ENCODE measurements around the gene PDIK1L. TPM values are rescaled to one million over a fixed set of nuclear protein-coding genes. Genes with fewer than 3 reads are reported as not detected.

The PDIK1L gene
- total and polyA plus RNA-seq, 2 of the 4 experiments (the other 2 are of a cell fraction) = 1.4 to 3.0 TPM

DNA sequence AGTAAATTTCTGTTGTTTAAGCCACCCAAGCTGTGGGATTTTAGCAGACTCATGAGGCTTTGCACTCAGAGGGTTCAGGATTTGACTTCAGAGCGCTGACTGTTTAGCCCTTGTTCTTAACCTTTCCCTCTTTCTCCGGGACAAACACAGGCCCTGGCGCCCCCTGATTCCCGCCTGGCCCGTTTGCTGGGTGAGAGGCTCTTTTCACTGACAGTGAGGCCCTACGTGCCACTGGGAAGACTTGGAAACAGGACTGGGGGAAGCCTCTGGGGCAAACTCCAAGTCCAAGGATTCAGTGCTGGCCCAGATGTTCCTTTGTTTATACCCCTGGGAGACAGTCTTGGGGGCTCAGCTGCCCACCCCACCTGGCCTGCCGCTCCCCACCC lies 32.5 kb upstream of the PDIK1L start:
- no TSS peak for BruUV-seq (replicated peaks)
- H3K4me3 ChIP-seq (ENCODE audit: insufficient read depth, low read depth, low read length) = no peak overlapping the region
- in situ Hi-C loops (cut with MboI; ENCODE audit: low sequenced_read_pairs) = no loop called here
- TF ChIP-seq FOS (IDR thresholded peaks at IDR 0.05; ENCODE audit: low read depth, low read length) (no peak), MXI1 (IDR thresholded peaks at IDR 0.05; ENCODE audit: borderline replicate concordance, low read depth, low read length) (no peak), MAFK (IDR thresholded peaks at IDR 0.05; ENCODE audit: low read depth, low read length) (no peak), CEBPB (IDR thresholded peaks at IDR 0.05; ENCODE audit: low read depth, low read length) (no peak), BHLHE40 (IDR thresholded peaks at IDR 0.05; ENCODE audit: low read depth, low read length) (no peak), NFE2L2 (IDR thresholded peaks at IDR 0.05; ENCODE audit: low read depth, low read length) (no peak), MAZ (IDR thresholded peaks at IDR 0.05; ENCODE audit: borderline replicate concordance, low read depth, low read length) (no peak), RCOR1 (IDR thresholded peaks at IDR 0.05; ENCODE audit: insufficient replicate concordance, low read length) (no peak), CHD1 (IDR thresholded peaks at IDR 0.05; ENCODE audit: low read depth, low read length) (no peak), RAD21 (IDR thresholded peaks at IDR 0.05; ENCODE audit: low read length) (no peak)
- TF ChIP-seq, protein P1, sequence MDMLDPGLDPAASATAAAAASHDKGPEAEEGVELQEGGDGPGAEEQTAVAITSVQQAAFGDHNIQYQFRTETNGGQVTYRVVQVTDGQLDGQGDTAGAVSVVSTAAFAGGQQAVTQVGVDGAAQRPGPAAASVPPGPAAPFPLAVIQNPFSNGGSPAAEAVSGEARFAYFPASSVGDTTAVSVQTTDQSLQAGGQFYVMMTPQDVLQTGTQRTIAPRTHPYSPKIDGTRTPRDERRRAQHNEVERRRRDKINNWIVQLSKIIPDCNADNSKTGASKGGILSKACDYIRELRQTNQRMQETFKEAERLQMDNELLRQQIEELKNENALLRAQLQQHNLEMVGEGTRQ (IDR thresholded peaks at IDR 0.05; ENCODE audit: low read depth, low read length) = no peak
- ChIA-PET POLR2A (ENCODE audit: unreplicated experiment) (no interaction called here), CTCF (interaction anchor here (0.5 kb wide), 1 partner anchor 97 kb away, joined by 3 read pairs; no protein-coding TSS in a partner anchor)
- H2BK15ac ChIP-seq (ENCODE audit: low read depth, low read length) = no peak overlapping the region
- H3K36me3 ChIP-seq (ENCODE audit: control insufficient read depth, insufficient read depth, low read length) = no peaks in the 10 kb centered on the region
- no peak overlapping the region for H2AFZ ChIP-seq (replicated peaks; ENCODE audit: low read length, poor library complexity)
- H3K9me1 ChIP-seq (ENCODE audit: insufficient read depth, low read length) = no peaks in the 10 kb centered on the region
- no CpG with 5 or more reads among the region's 7 CpGs for WGBS, 2 experiments (ENCODE audit: extremely low coverage in 2 of 2, insufficient read length in 1 of 2)
- H3K9ac ChIP-seq (ENCODE audit: low read depth, low read length) = no peak overlapping the region
- no peak overlapping the region for H2BK120ac ChIP-seq (ENCODE audit: low read depth, low read length)
- H3K4ac ChIP-seq (ENCODE audit: low read depth, low read length) = no peak overlapping the region
- no peak overlapping the region for H3K23ac ChIP-seq (ENCODE audit: low read depth, low read length)
- no peak overlapping the region for H4K5ac ChIP-seq (ENCODE audit: low read depth, low read length)
- H3K4me2 ChIP-seq (ENCODE audit: low read depth, low read length) = no peak overlapping the region
- no peak for ATAC-seq (ENCODE audit: low read depth)
- peaks cover 2% of the 10 kb centered on the region; the same call in 1 of the 2 replicates for H3K9me3 ChIP-seq (ENCODE audit: control insufficient read depth, insufficient read depth, low read length)
- DNase-seq = no peak
- H2BK20ac ChIP-seq (ENCODE audit: low read depth, low read length) = no peak overlapping the region
- dilution Hi-C loops (cut with HindIII; ENCODE audit: low sequenced_read_pairs, unreplicated experiment) = no loop called here
- no peak overlapping the region for H3K18ac ChIP-seq (ENCODE audit: low read depth, low read length)
- H3K79me1 ChIP-seq (ENCODE audit: low read depth in 1 of 2, low read length in 2 of 2) = no peaks in the 10 kb centered on the region
- peaks cover 38% of the 10 kb centered on the region for H3K27me3 ChIP-seq (ENCODE audit: control insufficient read depth, insufficient read depth, low read length)
- no peak overlapping the region for H3K14ac ChIP-seq (replicated peaks; ENCODE audit: low read depth, low read length)
- no peak overlapping the region for H4K91ac ChIP-seq (ENCODE audit: insufficient read depth, low read depth, low read length)
- peaks cover 1% of the 10 kb centered on the region; the same call in 1 of the 2 replicates for H3K4me1 ChIP-seq (ENCODE audit: control insufficient read depth, insufficient read depth, low read length)
- H2AK9ac ChIP-seq (replicated peaks; ENCODE audit: low read depth, low read length, poor library complexity) = no peak overlapping the region
- H4K20me1 ChIP-seq (ENCODE audit: insufficient read depth, low read length) = no peaks in the 10 kb centered on the region
- H3K56ac ChIP-seq (ENCODE audit: extremely low read depth, insufficient read depth, low read length) = no peak overlapping the region
- no peak overlapping the region for H2AK5ac ChIP-seq (ENCODE audit: low read depth, low read length)
- no peak overlapping the region for H4K8ac ChIP-seq (ENCODE audit: low read depth in 2 of 2, low read length in 2 of 2)
- intact Hi-C loops (cut with micrococcal nuclease) = no loop called here
- H2BK5ac ChIP-seq (ENCODE audit: low read depth, low read length, poor library complexity, severe bottlenecking) = no peak overlapping the region
- no peak overlapping the region for H3K27ac ChIP-seq (ENCODE audit: insufficient read depth, low read length)

Measured in IMR-90 (cell line).